Liver (tissue), 9 donors: ENCODE measurements around the gene CSRP1. TPM values are rescaled to one million over a fixed set of nuclear protein-coding genes. Genes with fewer than 3 reads are reported as not detected.

Experiments
- DNase-seq: peaks from one replicate; pipeline ENCODE4 v3.0.0-alpha.2; 2017; ENCODE audit warnings: low spot score
- H3K27ac ChIP-seq, 2 donors: one replicate each; pipeline ENCODE4 v1.7.0; 2013; ENCODE audit warnings: inconsistent platforms in 2 of 2, low read length in 2 of 2, control low read depth in 1 of 2, low read depth in 1 of 2, mild to moderate bottlenecking in 1 of 2
- H3K27me3 ChIP-seq, 4 donors: one replicate each; pipeline versions ENCODE4 v1.6.1 to v1.7.0; 2013; ENCODE audit warnings: low read length in 3 of 4, inconsistent platforms in 1 of 4, mild to moderate bottlenecking in 1 of 4, moderate library complexity in 1 of 4; ENCODE audit not compliant: control insufficient read depth in 4 of 4, insufficient read depth in 4 of 4
- H3K36me3 ChIP-seq, 4 donors: one replicate each; pipeline versions ENCODE4 v1.6.1 to v1.7.0; 2013; ENCODE audit warnings: low read length in 3 of 4, mild to moderate bottlenecking in 3 of 4, low read depth in 1 of 4, moderate library complexity in 1 of 4; ENCODE audit not compliant: control insufficient read depth in 4 of 4, insufficient read depth in 3 of 4
- H3K4me1 ChIP-seq, 4 donors: one replicate each; pipeline versions ENCODE4 v1.6.1 to v1.7.0; 2013; ENCODE audit warnings: low read length in 3 of 4, mild to moderate bottlenecking in 3 of 4, moderate library complexity in 1 of 4; ENCODE audit not compliant: control insufficient read depth in 4 of 4, insufficient read depth in 4 of 4
- H3K4me3 ChIP-seq, 3 donors: one replicate each; pipeline versions ENCODE4 v1.6.1 to v1.7.0; 2013; ENCODE audit warnings: low read length in 3 of 3, control low read depth in 1 of 3, low read depth in 1 of 3, mild to moderate bottlenecking in 1 of 3
- H3K9ac ChIP-seq, 2 donors: one replicate each; pipeline ENCODE4 v1.7.0; 2013; ENCODE audit warnings: low read length in 2 of 2, mild to moderate bottlenecking in 2 of 2, moderate library complexity in 2 of 2, control low read depth in 1 of 2, low read depth in 1 of 2
- H3K9me3 ChIP-seq, 4 donors: one replicate each; pipeline versions ENCODE4 v1.6.1 to v1.7.0; 2013; ENCODE audit warnings: low read length in 3 of 4; ENCODE audit not compliant: control insufficient read depth in 4 of 4
- HNF4A ChIP-seq, 2 donors: conservative IDR thresholded peaks; 2 replicates each; pipeline ENCODE4 v1.6.1; 2016; ENCODE audit warnings: antibody characterized with exemption in 2 of 2, mild to moderate bottlenecking in 2 of 2
- RXRA ChIP-seq, 2 donors: IDR thresholded peaks; 2 replicates each; pipeline ENCODE4 v1.6.1; 2017 to 2018; ENCODE audit warnings: antibody characterized with exemption in 2 of 2, mild to moderate bottlenecking in 1 of 2
- TAF1 ChIP-seq: conservative IDR thresholded peaks from 2 replicates; pipeline ENCODE4 v1.6.1; 2016; ENCODE audit warnings: antibody characterized with exemption, mild to moderate bottlenecking
- WGBS: extraction: QIAGEN DNeasy Blood & Tissue Kit; methylation state at CpG from one replicate; pipeline ENCODE4 v1.1.7; 2013; 5-methylcytosine and 5-hydroxymethylcytosine counted together
- polyA plus RNA-seq, 2 donors: library from polyadenylated mRNA; stranded (reverse) in 1 of 2; unstranded in 1 of 2; fragments of 200-250 nt in 1 of 2; fragments of >200 nt in 1 of 2; fragmentation: Nextera tagmentation in 1 of 2; extraction: Ambion mirVana in 1 of 2; gene quantifications; one replicate each; pipeline versions ENCODE4 v1.2.1 to v1.2.3, GENCODE V29; 2013 to 2015
- total RNA-seq, 2 donors: library from RNA; depleted of rRNA; stranded (reverse); fragments of >200 nt; gene quantifications; one replicate each; pipeline ENCODE4 v1.2.3, GENCODE V29; 2014
- TF ChIP-seq, protein P1 (sequence below): fragments of 150-350 bp; IDR thresholded peaks from 2 replicates; pipeline ENCODE4 v1.5.1; 2017; ENCODE audit warnings: improper control_type of control experiment, low read depth, low read length; ENCODE audit not compliant: missing input control
- TF ChIP-seq, protein P2 (sequence below): IDR thresholded peaks from 2 replicates; pipeline ENCODE4 v1.6.1; 2016; ENCODE audit warnings: antibody characterized with exemption
- TF ChIP-seq, protein P3 (sequence below): IDR thresholded peaks from 2 replicates; pipeline ENCODE4 v1.6.1; 2016; ENCODE audit warnings: antibody characterized with exemption, mild to moderate bottlenecking
- TF ChIP-seq, protein P4 (sequence below): IDR thresholded peaks from 2 replicates; pipeline ENCODE4 v1.6.1; 2016; ENCODE audit warnings: antibody characterized with exemption
- donor health status: healthy.
- donor health status: healthy.
- donor health status: healthy.
- donor health status: healthy.
- donor health status: healthy.

CSRP1 gene
- total and polyA plus RNA-seq, 4 donors = 42.7 to 96.9 (median 68.3) TPM

DNA sequence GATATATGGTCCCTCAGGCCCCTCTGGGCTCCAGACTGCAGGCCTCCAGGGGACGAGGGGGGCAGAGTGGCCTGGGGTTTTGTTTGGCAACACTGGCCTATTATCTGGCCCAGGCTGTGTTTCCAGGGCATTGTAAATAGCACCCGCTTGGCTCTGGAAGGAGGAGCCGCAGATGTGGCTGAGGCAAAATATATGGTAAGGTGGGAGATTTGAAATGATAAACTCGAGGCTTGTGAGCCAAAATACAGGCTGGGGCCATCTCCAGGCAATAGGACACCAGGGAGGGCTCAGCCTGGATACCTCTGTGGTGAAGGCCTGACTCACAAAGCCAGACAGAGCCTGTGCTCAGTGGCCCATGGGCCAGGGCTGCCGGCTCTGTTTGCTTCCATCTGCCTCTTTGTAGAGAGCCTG lies 46.0 kb upstream of the CSRP1 start (continued):
- TF ChIP-seq, protein P1, sequence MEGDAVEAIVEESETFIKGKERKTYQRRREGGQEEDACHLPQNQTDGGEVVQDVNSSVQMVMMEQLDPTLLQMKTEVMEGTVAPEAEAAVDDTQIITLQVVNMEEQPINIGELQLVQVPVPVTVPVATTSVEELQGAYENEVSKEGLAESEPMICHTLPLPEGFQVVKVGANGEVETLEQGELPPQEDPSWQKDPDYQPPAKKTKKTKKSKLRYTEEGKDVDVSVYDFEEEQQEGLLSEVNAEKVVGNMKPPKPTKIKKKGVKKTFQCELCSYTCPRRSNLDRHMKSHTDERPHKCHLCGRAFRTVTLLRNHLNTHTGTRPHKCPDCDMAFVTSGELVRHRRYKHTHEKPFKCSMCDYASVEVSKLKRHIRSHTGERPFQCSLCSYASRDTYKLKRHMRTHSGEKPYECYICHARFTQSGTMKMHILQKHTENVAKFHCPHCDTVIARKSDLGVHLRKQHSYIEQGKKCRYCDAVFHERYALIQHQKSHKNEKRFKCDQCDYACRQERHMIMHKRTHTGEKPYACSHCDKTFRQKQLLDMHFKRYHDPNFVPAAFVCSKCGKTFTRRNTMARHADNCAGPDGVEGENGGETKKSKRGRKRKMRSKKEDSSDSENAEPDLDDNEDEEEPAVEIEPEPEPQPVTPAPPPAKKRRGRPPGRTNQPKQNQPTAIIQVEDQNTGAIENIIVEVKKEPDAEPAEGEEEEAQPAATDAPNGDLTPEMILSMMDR = no peak

DNA sequence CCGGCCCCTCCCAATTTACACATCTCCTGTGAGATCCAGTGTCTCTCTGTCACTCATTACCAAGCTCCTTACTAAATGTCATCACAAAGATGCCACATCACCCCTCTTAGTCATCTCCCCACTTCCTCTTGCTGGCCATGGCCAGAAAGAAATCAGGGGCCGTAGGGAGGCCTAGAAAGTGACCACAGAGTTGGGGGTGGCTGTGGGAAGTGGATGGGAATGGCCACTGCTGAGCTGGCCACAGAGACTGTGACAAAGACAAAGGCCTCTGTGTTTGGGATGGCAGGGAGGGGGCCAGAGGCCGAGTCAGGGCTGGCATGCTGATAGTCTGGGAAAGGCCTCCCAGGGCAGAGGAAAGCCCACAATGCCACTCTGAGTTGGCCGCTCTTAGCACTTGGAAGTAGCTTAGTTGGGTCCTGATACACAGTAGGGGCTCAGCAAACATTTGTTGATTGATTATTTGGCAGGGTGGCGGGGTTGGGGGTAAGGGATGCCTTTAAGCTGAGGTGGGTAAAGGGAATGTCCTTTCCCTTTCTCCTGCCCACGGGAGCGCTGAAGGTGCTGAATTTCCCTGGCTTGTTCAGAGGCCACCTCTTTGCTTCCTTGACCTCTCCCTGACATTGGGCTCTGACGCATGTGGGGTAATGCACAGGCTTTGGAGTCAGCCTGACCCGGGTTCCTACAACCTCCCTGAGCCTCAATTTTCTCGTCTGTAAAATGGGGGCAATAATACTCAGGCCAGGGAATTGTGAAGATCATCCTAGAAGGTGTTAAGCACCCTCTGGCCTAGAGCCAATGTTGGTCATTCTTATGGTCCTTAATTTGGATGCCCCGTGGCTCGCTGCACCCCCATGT lies 45.2 kb upstream of the CSRP1 start:
- H3K4me3 ChIP-seq = no peak overlapping the region
- TF ChIP-seq TAF1 = no peak
- no peak for TF ChIP-seq RXRA (IDR thresholded peaks at IDR 0.05)
- TF ChIP-seq, protein P2, sequence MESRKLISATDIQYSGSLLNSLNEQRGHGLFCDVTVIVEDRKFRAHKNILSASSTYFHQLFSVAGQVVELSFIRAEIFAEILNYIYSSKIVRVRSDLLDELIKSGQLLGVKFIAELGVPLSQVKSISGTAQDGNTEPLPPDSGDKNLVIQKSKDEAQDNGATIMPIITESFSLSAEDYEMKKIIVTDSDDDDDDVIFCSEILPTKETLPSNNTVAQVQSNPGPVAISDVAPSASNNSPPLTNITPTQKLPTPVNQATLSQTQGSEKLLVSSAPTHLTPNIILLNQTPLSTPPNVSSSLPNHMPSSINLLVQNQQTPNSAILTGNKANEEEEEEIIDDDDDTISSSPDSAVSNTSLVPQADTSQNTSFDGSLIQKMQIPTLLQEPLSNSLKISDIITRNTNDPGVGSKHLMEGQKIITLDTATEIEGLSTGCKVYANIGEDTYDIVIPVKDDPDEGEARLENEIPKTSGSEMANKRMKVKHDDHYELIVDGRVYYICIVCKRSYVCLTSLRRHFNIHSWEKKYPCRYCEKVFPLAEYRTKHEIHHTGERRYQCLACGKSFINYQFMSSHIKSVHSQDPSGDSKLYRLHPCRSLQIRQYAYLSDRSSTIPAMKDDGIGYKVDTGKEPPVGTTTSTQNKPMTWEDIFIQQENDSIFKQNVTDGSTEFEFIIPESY = no peak
- TF ChIP-seq, protein P3, sequence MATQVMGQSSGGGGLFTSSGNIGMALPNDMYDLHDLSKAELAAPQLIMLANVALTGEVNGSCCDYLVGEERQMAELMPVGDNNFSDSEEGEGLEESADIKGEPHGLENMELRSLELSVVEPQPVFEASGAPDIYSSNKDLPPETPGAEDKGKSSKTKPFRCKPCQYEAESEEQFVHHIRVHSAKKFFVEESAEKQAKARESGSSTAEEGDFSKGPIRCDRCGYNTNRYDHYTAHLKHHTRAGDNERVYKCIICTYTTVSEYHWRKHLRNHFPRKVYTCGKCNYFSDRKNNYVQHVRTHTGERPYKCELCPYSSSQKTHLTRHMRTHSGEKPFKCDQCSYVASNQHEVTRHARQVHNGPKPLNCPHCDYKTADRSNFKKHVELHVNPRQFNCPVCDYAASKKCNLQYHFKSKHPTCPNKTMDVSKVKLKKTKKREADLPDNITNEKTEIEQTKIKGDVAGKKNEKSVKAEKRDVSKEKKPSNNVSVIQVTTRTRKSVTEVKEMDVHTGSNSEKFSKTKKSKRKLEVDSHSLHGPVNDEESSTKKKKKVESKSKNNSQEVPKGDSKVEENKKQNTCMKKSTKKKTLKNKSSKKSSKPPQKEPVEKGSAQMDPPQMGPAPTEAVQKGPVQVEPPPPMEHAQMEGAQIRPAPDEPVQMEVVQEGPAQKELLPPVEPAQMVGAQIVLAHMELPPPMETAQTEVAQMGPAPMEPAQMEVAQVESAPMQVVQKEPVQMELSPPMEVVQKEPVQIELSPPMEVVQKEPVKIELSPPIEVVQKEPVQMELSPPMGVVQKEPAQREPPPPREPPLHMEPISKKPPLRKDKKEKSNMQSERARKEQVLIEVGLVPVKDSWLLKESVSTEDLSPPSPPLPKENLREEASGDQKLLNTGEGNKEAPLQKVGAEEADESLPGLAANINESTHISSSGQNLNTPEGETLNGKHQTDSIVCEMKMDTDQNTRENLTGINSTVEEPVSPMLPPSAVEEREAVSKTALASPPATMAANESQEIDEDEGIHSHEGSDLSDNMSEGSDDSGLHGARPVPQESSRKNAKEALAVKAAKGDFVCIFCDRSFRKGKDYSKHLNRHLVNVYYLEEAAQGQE = no peak
- TF ChIP-seq, protein P1 = no peak
- no peak for TF ChIP-seq HNF4A (conservative IDR thresholded peaks at IDR 0.05)
- TF ChIP-seq, protein P4, sequence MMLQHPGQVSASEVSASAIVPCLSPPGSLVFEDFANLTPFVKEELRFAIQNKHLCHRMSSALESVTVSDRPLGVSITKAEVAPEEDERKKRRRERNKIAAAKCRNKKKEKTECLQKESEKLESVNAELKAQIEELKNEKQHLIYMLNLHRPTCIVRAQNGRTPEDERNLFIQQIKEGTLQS = no peak
- H3K4me1 ChIP-seq = no peaks in the 10 kb centered on the region
- no peak overlapping the region for H3K9ac ChIP-seq
- H3K9me3 ChIP-seq = no peaks in the 10 kb centered on the region
- WGBS = 85% methylated on average over 12 of the region's 12 CpGs
- H3K36me3 ChIP-seq = no peaks in the 10 kb centered on the region
- no peaks in the 10 kb centered on the region for H3K27me3 ChIP-seq
- H3K27ac ChIP-seq = no peak overlapping the region
- DNase-seq = no peak
